Middle frontal gyrus (tissue), 1 donor: ENCODE measurements around the gene IL19.
"Not testable (repeated sequence)": the region's sequence is repeated elsewhere in the genome, so short reads cannot be mapped to it uniquely, and the experiment has no call there.

ENCODE experiments used
- DNase-seq: peaks from one replicate; pipeline ENCODE4 v3.0.0-alpha.2; 2015; ENCODE audit warnings: low spot score; ENCODE audit errors: extremely low spot score

Gene IL19

DNA sequence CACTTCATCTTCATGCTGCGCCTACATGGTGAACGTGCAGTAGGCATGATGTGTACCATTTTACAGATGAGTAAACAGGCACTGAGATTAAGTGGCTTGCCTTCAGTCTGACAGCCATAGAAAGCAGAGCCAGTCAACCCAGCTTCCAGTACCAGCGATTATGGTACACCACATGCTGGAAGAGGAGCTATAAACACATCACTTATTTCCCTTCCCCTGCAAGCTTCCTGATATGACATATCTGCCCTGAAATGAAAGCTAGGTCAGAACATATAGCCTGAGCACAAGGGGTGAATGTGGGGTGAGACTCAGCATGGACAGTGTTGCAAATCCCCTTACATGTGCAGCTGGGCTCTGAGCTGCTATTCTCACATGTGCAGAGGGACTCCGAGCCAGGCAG, 61.1 kb downstream of the IL19 start:
- no peak for DNase-seq

DNA sequence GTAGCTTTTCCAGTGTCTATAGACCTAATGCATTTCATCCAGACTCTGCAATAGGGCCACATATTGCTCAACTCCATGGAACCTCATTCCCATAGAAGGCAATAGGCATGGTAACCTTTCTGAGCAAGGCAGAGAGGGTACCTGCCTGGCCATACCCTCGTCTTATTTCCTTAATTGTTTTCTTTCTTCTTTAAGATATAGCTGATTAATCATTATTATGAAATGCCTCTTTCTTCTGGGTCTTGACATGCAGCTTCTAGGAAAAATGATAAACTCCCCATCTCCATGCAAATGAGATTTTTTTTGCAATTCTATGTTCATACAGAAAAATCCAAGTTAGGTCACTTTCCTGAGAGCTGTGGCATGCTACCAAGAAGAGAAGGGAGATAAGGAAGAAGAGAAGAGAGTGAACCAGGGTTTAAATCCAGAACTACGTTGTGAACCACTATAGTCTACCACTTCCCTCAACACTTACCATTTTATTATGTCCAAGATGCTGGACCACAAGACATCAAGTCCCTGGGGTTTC, 61.8 kb downstream of the IL19 start:
- DNase-seq, result no peak

DNA sequence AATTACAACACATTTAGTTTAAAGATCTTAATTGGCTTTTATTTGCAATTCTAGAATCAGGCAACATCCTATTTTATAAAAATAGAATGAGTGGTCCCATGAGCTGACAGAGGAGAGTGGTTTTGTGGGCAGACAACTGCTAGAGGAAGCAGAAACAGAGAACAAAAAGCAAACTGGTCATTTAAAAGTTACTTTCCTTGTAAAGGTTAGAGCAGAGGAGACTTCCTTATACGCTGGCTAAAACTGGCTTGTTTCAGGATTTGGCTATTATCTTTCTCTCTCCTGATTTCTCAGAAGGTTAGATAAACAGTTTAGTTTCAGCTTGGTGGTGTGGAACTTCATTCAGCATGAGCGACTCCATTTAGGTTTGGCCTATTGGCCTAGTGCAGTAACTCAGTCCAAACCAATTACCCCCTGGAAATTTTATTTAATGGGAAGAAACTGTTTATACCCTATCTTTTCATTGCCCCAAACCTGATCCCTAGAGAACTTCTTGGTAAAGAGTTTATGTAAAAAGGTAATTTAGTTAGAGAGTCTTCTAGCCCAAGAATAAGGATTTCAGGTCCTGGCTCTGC, 62.6 kb downstream of the IL19 start:
- DNase-seq, result no peak

DNA sequence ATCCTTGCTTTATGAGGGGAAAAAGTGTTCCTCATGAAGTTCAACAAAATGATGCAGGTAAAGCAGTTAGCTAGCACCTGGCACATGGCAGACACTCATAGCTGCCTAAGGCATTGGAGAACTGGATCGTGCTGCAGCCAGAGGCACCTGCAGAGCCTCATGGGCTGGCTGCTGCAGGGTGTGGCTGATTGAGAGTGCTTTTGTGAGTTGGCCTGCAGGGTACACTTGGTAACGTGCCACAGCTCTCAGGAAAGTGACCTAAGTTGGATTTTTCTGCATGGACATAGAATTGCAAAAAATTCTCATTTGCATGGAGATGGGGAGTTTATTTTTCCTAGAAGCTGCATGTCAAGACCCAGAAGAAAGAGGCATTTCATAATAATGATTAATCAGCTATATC, 63.2 kb downstream of the IL19 start:
- DNase-seq, result no peak

DNA sequence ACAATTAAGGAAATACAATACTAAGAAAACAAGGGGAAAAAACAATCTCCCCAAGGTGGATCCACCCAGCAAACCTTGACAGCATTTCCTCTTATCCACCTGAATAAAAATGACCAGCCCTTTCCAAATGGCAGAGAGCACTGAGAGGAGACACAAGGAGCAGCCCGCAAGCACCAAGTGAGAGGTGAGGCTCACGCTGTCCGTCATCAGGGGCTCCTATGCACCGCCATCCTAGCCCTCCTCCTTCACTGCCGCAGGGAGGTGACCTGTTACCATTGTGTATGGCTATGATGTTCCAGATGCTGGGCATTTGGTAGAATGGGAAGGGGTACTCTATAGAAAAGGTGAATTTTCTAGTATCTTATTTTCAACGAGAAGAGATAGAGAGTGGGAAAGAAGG, 63.6 kb downstream of the IL19 start:
- DNase-seq, result no peak

DNA sequence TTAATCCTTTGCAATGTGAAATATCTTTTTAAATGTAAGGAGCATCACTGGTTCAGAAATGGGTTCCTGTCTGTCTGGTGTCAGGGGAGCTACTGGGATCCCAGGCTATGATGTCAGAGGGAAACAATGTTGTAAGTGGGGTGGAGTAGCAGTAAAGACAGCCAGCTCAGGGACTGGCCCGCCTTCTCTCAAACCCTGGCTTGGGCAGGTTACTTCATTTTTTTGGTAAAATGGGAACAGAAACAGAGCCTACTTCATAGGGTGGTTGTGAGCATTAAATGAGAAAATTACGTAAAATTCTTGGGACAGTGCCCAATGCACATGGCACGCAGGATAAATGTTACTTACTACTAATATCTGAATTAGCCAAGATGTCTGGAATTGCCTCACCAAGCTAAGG, 64.1 kb downstream of the IL19 start:
- DNase-seq, result no peak

DNA sequence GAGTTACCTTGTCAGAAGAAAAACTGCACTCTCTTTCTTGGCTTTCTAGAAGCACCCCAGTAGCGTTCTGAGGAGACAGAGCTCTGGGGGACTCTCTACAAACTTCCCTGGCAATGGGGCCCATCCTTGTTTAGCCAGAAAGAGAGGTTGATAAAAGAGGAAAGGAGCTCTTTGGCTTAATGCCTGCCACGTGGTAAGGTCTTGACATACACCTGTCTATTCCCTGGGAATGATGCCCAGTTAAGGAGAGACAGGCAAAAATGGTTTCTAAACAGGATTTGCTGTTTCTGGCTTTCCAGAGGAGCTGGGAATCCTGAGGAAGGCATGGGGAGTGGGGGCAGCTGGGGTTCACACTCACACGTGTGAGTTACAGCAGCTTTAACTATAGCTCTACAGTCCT, 64.6 kb downstream of the IL19 start:
- DNase-seq, result no peak

DNA sequence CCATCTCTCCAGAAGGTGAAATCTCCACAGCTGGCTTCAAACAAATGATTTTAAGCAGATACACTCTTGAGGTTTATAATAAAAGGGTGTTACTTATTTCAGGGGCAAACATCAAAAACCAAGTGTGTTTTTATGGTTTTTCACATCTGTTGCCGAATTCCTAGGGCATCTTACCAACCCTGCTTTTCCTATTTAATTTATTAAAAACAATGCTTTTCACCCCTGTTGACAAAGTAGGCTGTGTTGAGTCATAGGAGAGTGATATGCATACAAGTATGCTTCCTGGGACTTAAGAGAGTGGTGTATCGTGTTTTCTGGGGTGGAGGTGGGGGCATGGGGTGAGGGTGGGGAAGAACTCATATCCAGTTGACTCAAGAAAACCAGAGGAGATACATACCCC, 65.5 kb downstream of the IL19 start:
- no peak for DNase-seq

DNA sequence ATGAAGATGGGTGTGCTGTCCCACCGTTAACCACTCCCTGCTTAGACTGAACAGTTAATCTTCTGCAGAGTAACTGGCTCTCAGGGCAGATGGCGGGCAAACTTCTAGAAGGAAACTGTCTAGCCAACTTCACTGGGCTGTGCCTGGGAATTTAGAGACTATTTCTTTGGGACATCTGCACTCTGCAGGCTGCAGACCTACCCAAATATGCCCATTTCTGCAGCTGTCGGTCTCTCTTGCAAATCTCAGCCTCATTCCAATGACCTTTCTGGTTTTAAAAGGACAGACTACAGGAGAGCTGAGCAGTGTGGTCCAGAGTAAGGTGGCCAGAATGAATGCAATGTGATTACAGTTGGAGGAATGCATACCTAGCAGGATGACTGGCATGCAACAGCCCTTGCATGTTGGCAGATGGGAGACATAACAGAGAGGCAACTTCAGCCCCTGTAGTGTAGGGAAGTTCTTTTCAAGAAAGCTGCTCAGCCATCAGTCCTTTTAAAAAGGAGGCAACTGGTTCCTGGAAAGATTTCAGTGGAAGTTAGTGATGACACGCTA, 68.5 kb downstream of the IL19 start:
- no peak for DNase-seq

DNA sequence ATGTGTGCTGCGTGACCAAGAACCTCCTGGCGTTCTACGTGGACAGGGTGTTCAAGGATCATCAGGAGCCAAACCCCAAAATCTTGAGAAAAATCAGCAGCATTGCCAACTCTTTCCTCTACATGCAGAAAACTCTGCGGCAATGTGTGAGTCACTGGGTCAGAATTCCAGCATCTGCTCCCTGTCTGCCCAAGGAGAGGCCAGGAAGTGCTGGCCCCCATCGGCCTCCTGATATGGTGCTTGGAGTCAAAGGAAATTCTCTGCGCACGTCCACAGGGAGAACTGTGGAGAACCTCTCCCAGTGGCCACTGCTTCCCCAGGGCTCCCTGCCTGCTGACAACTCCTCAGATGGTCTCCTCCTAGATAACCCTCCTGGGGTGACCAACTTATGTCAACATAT, 69.3 kb downstream of the IL19 start:
- DNase-seq, result no peak

DNA sequence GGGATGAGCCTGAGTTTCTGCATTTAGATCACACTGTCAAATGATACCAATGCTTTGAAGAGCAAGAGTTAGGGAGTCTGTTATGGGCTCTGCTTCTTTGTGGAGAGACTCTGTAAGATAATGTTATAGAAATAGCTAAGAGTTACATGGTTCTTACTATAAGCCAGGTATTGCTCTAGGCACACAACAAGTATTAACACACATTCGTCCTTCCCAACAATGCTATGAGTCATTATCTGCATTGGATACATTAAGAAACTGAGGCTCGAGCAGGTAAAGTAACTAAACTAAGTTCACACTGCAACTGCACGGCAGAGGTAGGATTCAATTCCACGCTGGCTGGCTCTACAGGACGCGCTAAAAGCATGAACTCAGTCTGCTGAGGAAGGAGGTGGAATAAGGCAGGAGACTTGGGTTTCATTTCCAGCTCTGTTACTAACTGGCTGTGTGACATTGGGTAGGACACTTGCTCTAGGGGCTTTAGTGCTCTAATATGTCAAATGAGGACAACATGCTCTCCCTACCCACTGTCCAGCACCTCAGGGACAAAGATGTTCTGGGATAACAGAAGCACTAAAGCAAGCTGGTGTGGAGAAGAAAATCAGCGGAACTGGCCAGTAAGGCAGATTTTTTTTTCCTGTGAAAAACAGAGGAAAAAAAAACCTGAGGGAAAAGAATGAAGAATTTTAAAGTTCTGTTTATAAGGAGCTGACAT, 71.2 kb downstream of the IL19 start:
- DNase-seq, result no peak

DNA sequence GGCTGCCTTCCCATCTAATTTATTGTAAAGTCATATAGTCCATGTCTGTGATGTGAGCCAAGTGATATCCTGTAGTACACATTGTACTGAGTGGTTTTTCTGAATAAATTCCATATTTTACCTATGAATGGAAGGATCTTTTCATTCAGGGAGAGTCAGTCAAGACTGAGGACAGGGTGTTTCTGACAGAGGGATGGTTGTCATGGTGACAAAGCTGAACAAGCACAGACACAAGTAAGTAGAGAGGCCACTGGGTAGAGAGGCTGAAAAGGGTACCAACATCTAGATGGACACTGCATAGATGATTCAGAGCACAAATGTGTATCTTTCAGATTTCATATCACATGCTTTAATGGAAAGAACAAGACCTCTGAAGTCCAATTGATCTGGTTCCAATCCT, 72.3 kb downstream of the IL19 start:
- no peak for DNase-seq

DNA sequence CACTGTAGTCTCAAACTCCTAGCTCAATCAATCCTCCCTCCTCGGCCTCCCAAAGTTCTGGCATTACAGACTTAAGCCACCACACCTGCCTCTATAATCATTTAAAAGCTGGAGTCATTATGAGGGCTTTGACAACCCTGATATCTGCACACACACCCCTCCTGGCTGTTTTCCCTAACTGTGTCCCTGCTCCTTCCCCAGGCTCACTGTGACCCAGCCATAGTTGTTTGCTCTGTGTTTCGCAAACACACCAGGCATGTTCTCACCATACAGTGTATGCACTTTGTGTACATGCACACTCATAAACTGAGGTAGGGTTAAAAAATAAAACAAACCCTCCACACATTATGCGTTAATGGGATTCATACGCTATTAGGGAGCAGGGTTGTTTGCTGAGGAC, 73.1 kb downstream of the IL19 start:
- no peak for DNase-seq

DNA sequence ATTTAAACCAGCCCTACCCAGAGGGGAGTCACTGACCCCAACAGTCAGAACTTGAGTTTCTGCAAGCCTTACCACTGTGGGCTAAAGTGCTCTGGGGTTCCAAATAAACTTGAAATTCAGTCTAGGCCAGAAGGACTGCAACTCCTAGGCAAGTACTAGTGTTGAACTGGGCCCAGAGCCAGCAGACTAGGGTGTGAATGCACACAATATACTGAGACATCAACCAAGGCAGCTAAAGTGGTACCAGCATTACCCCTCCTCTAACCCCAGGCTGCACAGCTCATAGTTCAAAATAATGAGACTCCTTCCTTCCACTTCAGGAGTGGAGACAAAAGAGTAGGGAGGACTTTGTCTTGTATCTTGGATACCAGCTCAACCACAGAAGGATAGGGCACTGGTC, 75.9 kb downstream of the IL19 start:
- no peak for DNase-seq

DNA sequence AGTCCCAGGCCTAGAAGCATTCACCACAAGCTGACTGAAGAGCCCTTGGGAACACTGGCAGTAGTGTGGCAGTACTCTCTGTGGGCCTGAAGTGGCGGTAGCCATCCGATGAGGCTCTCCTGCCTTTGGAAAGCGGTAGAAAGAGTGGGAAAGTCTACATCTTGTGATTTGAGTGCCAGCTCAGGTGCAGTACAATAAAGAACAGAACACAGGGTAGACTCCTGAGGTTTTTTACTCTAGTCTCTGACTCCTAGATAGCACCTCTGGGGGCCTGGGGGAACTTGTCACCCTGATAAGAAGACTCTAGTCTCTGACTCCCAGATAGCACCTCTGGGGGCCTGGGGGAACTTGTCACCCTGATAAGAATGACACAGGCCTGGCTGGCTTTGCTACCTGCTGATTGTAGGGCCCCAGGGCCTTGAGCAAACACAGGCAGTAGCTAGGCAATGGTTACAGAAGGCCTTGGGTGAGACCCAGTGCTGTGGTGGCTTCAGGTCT, 76.8 kb downstream of the IL19 start:
- no peak for DNase-seq

DNA sequence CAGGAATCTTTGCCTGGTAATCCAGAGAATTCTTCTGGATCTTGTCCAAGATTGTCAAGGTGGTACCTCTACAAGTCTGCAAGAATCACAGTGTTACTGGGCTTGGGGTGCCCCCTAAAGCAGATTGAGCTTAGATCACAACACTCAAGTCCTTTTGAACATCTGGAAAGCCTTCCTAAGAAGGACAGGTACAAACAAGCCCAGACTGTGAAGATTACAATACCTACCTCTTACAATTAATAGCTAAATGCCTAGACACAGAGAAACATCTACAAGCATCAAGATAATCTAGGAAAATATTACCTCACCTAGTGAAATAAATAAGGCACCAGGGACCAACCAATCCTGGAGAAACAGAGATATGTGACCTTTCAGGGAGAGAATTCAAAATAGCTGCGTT, 77.4 kb downstream of the IL19 start:
- DNase-seq, result no peak

DNA sequence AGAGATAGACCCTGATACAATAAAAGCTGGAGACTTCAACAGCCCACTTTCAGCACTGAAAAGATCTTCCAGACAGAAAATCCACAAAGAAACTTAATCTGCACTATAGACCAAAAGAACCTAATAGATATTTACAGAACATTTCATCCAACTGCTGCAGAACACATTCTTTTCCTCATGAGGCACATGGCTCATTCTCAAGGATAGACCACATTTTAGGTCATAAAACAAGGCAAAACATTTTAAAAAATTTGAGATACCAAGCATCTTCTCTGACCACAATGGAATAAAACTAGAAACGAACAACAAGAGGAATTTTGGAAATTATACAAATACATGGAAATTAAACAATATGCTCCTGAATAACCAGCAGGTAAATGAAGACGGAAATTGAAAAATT, 79.8 kb downstream of the IL19 start:
- no peak for DNase-seq

DNA sequence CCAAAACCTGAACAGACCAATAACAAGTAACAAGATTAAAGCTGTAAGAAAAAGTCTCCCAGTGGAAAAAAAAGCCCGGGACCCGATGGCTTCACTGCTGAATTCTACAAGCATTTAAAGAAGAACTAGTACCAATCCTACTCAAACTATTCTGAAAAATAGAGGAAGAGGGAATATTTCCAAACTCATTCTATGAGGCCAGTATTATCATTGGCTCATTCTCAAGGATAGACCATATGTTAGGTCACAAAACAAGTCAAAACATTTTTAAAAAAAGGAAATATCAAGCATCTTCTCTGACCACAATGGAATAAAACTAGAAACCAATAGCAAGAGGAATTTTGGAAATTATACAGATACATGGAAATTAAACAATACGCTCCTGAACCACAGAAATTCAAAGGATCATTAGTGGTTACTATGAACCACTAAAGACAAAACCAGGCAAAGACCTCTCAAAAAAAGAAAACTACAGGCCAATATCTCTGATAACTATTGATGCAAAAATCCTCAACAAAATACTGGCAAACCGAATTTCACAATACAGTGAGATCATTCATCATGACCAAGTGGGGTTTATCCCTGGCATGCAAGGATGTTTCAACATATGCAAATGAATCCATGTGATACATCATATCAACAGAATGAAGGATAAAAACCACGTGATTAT, 80.9 kb downstream of the IL19 start:
- DNase-seq, result no peak

DNA sequence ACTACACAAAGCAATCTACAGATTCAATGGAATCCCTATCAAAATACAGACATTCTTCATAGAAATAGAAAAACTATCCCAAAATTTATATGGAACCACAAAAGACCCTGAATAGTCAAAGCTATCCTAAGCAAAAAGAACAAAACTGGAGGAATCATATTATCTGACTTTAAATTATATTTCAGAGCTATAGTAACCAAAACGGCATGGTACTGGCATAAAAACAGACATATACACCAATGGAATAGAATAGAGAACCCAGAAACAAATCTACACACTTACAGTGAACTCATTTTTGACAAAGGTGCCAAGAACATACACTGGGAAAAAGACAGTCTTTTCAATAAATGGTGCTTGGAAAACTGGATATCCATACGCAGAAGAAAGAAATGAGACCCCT, 82.1 kb downstream of the IL19 start:
- DNase-seq, result not testable (repeated sequence)

DNA sequence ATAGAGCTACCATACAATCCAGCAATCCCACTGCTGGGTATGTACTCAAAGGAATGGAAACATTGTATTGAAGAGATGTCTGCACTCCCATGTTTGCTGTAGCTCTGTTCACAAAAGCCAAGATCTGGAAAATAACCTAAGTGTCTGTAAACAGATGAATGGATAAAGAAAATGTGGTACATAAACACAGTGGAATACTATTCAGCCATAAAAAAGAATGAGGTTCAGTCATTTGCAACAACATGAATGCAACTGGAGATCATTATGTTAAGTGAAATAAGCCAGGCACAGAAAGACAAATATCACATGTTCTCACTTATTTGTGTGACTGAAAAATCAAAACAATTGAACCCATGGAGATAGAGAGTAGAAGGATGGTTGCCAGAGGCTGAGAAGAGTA, 83.1 kb downstream of the IL19 start:
- not testable (repeated sequence) for DNase-seq

DNA sequence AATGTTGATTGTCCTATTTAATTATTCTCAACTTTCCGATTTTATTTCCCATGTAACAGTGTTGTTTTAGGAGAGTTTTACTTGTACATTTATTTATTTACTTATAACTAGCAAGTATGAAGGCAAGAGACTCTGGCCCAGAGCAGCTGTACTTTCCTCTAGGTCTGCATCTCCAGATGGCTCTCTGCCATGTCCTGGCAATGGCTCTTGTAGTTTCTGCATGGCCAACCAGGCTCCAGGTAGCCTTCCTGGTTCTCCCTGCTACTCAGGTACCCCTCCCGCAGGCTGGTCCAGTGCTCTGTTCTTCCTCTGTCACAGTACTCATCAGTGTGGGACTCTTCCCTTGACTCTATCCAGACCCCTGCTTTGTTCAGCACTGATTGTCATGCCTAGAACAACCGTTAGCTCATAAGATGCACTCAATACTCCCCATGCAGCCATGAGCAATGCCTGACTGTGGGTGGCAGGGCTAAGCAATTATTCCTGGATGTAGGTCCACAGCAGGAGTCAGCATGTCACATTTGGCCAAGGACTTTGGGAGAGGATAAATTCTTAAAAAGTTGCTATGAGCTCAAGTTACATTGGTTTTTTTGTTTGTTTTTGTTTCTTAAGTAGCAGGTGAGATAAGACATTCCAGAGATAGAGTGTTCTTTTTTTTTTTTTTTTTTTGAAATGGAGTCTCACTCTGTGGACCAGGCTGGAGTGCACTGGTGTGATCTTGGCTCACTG, 84.0 kb downstream of the IL19 start:
- DNase-seq, result no peak

DNA sequence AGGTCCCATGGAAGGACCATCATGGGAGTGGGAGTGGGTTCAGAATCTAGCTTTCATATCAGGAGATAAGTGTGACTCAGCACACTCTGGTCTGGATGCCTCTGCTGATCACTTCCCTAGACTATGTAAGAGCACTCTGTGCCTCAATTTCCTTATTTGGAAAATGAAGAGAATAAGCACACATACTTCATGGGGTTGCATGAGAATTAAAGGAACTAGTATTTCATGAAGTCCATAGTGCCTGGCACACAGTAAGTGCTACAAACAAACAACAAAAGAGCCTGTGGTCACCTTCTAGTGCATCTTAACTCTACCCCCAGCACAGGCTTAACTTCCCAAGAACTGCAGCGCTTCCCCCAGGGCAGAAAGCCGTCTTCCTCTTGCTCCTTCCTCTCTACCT, 85.3 kb downstream of the IL19 start:
- DNase-seq, result no peak
